Transverse colon (tissue), 4 donors: ENCODE results near the gene JAGN1. TPM values are rescaled to one million over a fixed set of nuclear protein-coding genes. Genes with fewer than 3 reads are reported as not detected.

ENCODE experiments used
- DNase-seq: peaks from one replicate; pipeline ENCODE4 v3.0.0-alpha.2; 2019
- H3K27ac ChIP-seq, 4 donors: fragments of 200-600 bp; sonication (generic); 2 replicates each; pipeline ENCODE4 v1.5.1; 2016 to 2018; ENCODE audit warnings: inconsistent platforms in 4 of 4
- H3K27me3 ChIP-seq: fragments of 200-600 bp; sonication (generic); 2 replicates; pipeline ENCODE4 v1.5.1; 2017; ENCODE audit warnings: inconsistent platforms
- H3K36me3 ChIP-seq, 4 donors: fragments of 200-600 bp; sonication (generic); 2 replicates each; pipeline ENCODE4 v1.5.1; 2017 to 2019; ENCODE audit warnings: inconsistent platforms in 4 of 4
- H3K4me1 ChIP-seq, 4 donors: fragments of 200-600 bp; sonication (generic); 2 replicates each; pipeline ENCODE4 v1.5.1; 2017 to 2020; ENCODE audit warnings: inconsistent platforms in 4 of 4
- H3K4me3 ChIP-seq, 4 donors: fragments of 200-600 bp; sonication (generic); 1 replicate in 1 of 4; 2 replicates in 3 of 4; pipeline versions ENCODE4 v1.5.1 to v1.6.1; 2017 to 2019; ENCODE audit warnings: inconsistent platforms in 4 of 4
- H3K9me3 ChIP-seq, 2 donors: fragments of 200-600 bp; sonication (generic); 2 replicates each; pipeline ENCODE4 v1.5.1; 2017 to 2019; ENCODE audit warnings: inconsistent platforms in 2 of 2
- CTCF ChIP-seq, 5 experiments: fragments of 200-600 bp in 3 of 5; fragments of 450-650 bp in 2 of 5; sonication (generic) in 3 of 5; IDR thresholded peaks; 1 replicate in 2 of 5; 2 replicates in 3 of 5; pipeline ENCODE4 v1.5.1; 2016 to 2017; ENCODE audit warnings: antibody characterized with exemption in 5 of 5, inconsistent platforms in 3 of 5, mild to moderate bottlenecking in 2 of 5, moderate library complexity in 1 of 5
- EP300 ChIP-seq: sonication (generic); formaldehyde crosslinking; IDR thresholded peaks from one replicate; pipeline ENCODE4 v1.6.1; 2017; ENCODE audit warnings: antibody characterized with exemption, low read depth
- POLR2A ChIP-seq: fragments of 450-650 bp; IDR thresholded peaks from one replicate; pipeline ENCODE4 v1.6.1; 2016; ENCODE audit warnings: antibody characterized with exemption, mild to moderate bottlenecking, moderate library complexity
- POLR2AphosphoS5 ChIP-seq, 3 donors: sonication (generic); formaldehyde crosslinking; IDR thresholded peaks; one replicate each; pipeline ENCODE4 v1.6.1; 2016; ENCODE audit warnings: antibody characterized with exemption in 3 of 3
- WGBS, 2 donors: methylation state at CpG; one replicate each; pipeline ENCODE4 v1.1.5; 2018; ENCODE audit warnings: low coverage in 1 of 2; 5-methylcytosine and 5-hydroxymethylcytosine counted together
- in situ Hi-C, 4 donors: fragments of 200-750 bp; cut with MboI; loops; one replicate each; pipeline versions ENCODE4 v1.15.0 to v1.15.1; 2017; ENCODE audit warnings: low sequenced_read_pairs in 3 of 4, low pct_ligation_motif_present in 1 of 4, low pct_unique_long_range_greater_than_20kb in 1 of 4
- intact Hi-C: fragments of 100-400 bp; cut with DNase I; formaldehyde crosslinking; loops from one replicate; pipeline ENCODE4 v1.15.1; 2023; ENCODE audit warnings: low total_unique reads
- total RNA-seq, 4 donors: library from RNA; depleted of rRNA; stranded (reverse); fragments of >200 nt; gene quantifications; one replicate each; pipeline ENCODE4 v1.1.0, GENCODE V29; 2016

JAGN1 gene
- total RNA-seq, 4 donors from 2014 or later, result 5.8 to 73.0 (median 28.5) TPM

- no peak for DNase-seq
- Histone ChIP-seq H3K36me3 (no peaks in the 10 kb centered on the region), H3K4me3 (no peak overlapping the region), H3K9me3 (no peaks in the 10 kb centered on the region), H3K4me1 (peaks cover 28 to 43% (median 40%) of the 10 kb centered on the region in 4 donors), H3K27ac (peak overlapping the region in 1 of 4 donors; percentile 95), H3K27me3 (no peaks in the 10 kb centered on the region)
- in situ Hi-C loops, result no loop called here
- TF ChIP-seq CTCF (IDR thresholded peaks at IDR 0.05) (no peak), POLR2A (no peak), POLR2AphosphoS5 (IDR thresholded peaks at IDR 0.05) (no peak)
- WGBS, 2 donors, result 91 to 100% methylated on average over 1 to 8 of the region's 8 CpGs
- intact Hi-C loops, result loop anchor here (10.0 kb wide), 1 partner anchor 74 kb away; the partner anchor contains the start of gene RPUSD3
Measured at GRCh38 chr3:9918261-9919038, 28.0 kb downstream of the JAGN1 start.

- intact Hi-C loops, result no loop called here
- Histone ChIP-seq H3K36me3 (no peaks in the 10 kb centered on the region), H3K4me1 (peaks cover 0 to 13% (median 9%) of the 10 kb centered on the region in 4 donors), H3K27me3 (no peaks in the 10 kb centered on the region), H3K9me3 (no peaks in the 10 kb centered on the region), H3K4me3 (no peak overlapping the region), H3K27ac (no peak overlapping the region)
- 92% methylated on average over 16 of the region's 23 CpGs; no CpG with 5 or more reads in 1 of the 2 donors for WGBS, 2 donors
- DNase-seq, result no peak
- no peak for TF ChIP-seq POLR2AphosphoS5 (IDR thresholded peaks at IDR 0.05)
- TF ChIP-seq CTCF (IDR thresholded peaks at IDR 0.05), result no peak
- no peak for TF ChIP-seq POLR2A
- in situ Hi-C loops, result no loop called here
Measured at GRCh38 chr3:9928158-9928557, 37.7 kb downstream of the JAGN1 start.

GRCh38 chr3:9930804-9931418 lies 40.5 kb downstream of the JAGN1 start:
- H3K4me3 ChIP-seq, result no peak overlapping the region
- 80 to 87% methylated on average over 1 to 4 of the region's 4 CpGs for WGBS, 2 donors
- no peaks in the 10 kb centered on the region for H3K27me3 ChIP-seq
- TF ChIP-seq CTCF (IDR thresholded peaks at IDR 0.05) (peak in 1 of 5 experiments; percentile 11), POLR2A (no peak), EP300 (no peak), POLR2AphosphoS5 (IDR thresholded peaks at IDR 0.05) (no peak)
- peaks cover 11 to 33% (median 25%) of the 10 kb centered on the region in 4 donors for H3K4me1 ChIP-seq
- no peaks in the 10 kb centered on the region for H3K36me3 ChIP-seq
- in situ Hi-C loops, result no loop called here
- intact Hi-C loops, result no loop called here
- DNase-seq, result no peak
- no peak overlapping the region for H3K27ac ChIP-seq
- H3K9me3 ChIP-seq, result no peaks in the 10 kb centered on the region

- H3K27ac ChIP-seq, result peak overlapping the region; percentile 90 to 100 (median 96)
- no peak for DNase-seq
- TF ChIP-seq CTCF (IDR thresholded peaks at IDR 0.05) (no peak), POLR2AphosphoS5 (IDR thresholded peaks at IDR 0.05) (no peak), EP300 (no peak), POLR2A (no peak)
- H3K27me3 ChIP-seq, result no peaks in the 10 kb centered on the region
- H3K36me3 ChIP-seq, result no peaks in the 10 kb centered on the region
- H3K4me1 ChIP-seq, result peaks cover 11 to 35% (median 27%) of the 10 kb centered on the region in 4 donors
- 3% methylated on average over 13 of the region's 13 CpGs; no CpG with 5 or more reads in 1 of the 2 donors for WGBS, 2 donors
- H3K4me3 ChIP-seq, result peak overlapping the region; percentile 64 to 94 (median 86)
- H3K9me3 ChIP-seq, result no peaks in the 10 kb centered on the region
- in situ Hi-C loops (no loop called here), intact Hi-C loops (no loop called here)
Measured at GRCh38 chr3:9932535-9932842, 42.1 kb downstream of the JAGN1 start.
